ENCODE measurements around the gene ATP11B.

Gene ATP11B

DNA sequence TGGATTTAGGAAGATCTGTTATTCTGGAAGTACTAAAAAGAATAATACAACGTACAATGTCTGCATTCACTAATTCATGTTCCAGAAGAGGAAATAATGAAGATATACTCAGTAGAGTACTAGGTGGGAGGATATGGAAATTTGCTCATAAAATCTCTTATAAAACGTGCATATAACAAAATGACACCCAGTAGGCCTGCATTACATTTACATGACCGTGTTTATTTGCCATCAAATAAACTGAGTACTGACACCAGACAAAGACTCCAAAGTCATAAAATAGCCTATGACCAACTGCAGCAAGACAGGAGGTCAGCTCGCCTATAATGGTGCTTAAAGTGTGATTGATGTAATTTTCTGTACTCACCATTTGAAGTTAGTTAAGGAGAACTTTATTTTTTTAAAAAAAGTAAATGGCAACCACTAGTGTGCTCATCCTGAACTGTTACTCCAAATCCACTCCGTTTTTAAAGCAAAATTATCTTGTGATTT is 126.6 kb downstream of the ATP11B start:
- peaks cover 13% of the 10 kb centered on the region for H3K36me3 ChIP-seq (ENCODE audit: control insufficient read depth, insufficient read depth, low read length)
- peaks cover under 1% of the 10 kb centered on the region for H3K4me1 ChIP-seq (ENCODE audit: control insufficient read depth, insufficient read depth, low read length, poor library complexity, severe bottlenecking)
- no peaks in the 10 kb centered on the region for H3K9me3 ChIP-seq (ENCODE audit: control insufficient read depth, low read length)
- no peaks in the 10 kb centered on the region for H3K27me3 ChIP-seq (replicated peaks; ENCODE audit: control insufficient read depth, insufficient read depth, low read length, poor library complexity, severe bottlenecking)
- no peak for DNase-seq
- no peak overlapping the region for H3K27ac ChIP-seq (ENCODE audit: insufficient read depth, low read length, poor library complexity, severe bottlenecking)
- no peak overlapping the region for H3K4me3 ChIP-seq (ENCODE audit: insufficient read depth, low read depth, low read length, poor library complexity, severe bottlenecking)

DNA sequence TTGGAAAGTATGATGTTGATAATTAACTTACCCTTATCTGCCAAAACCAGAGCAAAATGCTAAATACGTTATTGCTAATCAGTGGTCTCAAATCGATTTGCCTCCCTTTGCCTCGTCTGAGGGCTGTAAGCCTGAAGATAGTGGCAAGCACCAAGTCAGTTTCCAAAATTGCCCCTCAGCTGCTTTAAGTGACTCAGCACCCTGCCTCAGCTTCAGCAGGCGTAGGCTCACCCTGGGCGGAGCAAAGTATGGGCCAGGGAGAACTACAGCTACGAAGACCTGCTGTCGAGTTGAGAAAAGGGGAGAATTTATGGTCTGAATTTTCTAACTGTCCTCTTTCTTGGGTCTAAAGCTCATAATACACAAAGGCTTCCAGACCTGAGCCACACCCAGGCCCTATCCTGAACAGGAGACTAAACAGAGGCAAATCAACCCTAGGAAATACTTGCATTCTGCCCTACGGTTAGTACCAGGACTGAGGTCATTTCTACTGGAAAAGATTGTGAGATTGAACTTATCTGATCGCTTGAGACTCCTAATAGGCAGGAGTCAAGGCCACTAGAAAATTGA is 127.3 kb downstream of the ATP11B start:
- H3K4me1 ChIP-seq (ENCODE audit: control insufficient read depth, insufficient read depth, low read length, poor library complexity, severe bottlenecking) = no peaks in the 10 kb centered on the region
- peaks cover 8% of the 10 kb centered on the region for H3K36me3 ChIP-seq (ENCODE audit: control insufficient read depth, insufficient read depth, low read length)
- DNase-seq = no peak

GRCh38 chr3:182921665-182922355 is 128.5 kb downstream of the ATP11B start:
- H3K4me1 ChIP-seq (ENCODE audit: control insufficient read depth, insufficient read depth, low read length, poor library complexity, severe bottlenecking) = no peaks in the 10 kb centered on the region
- no peaks in the 10 kb centered on the region for H3K9me3 ChIP-seq (ENCODE audit: control insufficient read depth, low read length)
- H3K27me3 ChIP-seq (replicated peaks; ENCODE audit: control insufficient read depth, insufficient read depth, low read length, poor library complexity, severe bottlenecking) = no peaks in the 10 kb centered on the region
- H3K27ac ChIP-seq (ENCODE audit: insufficient read depth, low read length, poor library complexity, severe bottlenecking) = no peak overlapping the region
- peaks cover 5% of the 10 kb centered on the region for H3K36me3 ChIP-seq (ENCODE audit: control insufficient read depth, insufficient read depth, low read length)
- no peak overlapping the region for H3K4me3 ChIP-seq (ENCODE audit: insufficient read depth, low read depth, low read length, poor library complexity, severe bottlenecking)
- DNase-seq = no peak

More for the DNA sequence above, 127.3 kb downstream of the ATP11B start:
- H3K27ac ChIP-seq (ENCODE audit: insufficient read depth, low read length, poor library complexity, severe bottlenecking) = no peak overlapping the region
- H3K27me3 ChIP-seq (replicated peaks; ENCODE audit: control insufficient read depth, insufficient read depth, low read length, poor library complexity, severe bottlenecking) = no peaks in the 10 kb centered on the region
- no peaks in the 10 kb centered on the region for H3K9me3 ChIP-seq (ENCODE audit: control insufficient read depth, low read length)
- no peak overlapping the region for H3K4me3 ChIP-seq (ENCODE audit: insufficient read depth, low read depth, low read length, poor library complexity, severe bottlenecking)

DNA sequence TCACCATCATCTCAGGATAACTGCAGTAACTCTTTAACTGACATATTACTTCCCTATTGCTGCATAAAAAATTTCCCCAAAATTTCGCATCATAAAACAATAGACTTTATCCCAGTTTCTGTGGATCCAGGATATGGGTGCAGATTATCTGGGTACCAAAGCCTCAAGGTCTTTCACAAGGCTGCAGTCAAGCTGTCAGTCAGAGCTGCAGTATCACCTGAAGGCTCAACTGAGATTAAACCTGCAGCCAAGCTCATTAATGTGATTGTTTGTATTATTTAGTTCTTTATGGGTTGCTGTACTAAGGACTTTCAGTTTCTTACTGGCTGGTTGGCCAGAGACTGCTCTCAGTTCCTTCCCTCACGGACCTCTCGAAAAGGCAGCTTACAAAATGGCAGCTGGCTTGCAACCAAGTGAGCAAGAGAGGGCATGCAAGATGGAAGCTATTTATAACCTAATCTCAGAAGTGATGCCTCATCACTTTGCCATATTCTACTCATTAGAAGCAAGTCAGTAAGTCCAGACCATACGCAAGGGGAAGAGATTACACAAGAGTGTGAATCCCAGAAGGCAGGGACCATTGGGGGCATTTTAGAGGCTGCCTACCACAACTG is 132.1 kb downstream of the ATP11B start:
- DNase-seq = no peak
- no peaks in the 10 kb centered on the region for H3K4me1 ChIP-seq (ENCODE audit: control insufficient read depth, insufficient read depth, low read length, poor library complexity, severe bottlenecking)
- H3K27me3 ChIP-seq (replicated peaks; ENCODE audit: control insufficient read depth, insufficient read depth, low read length, poor library complexity, severe bottlenecking) = no peaks in the 10 kb centered on the region
- H3K4me3 ChIP-seq (ENCODE audit: insufficient read depth, low read depth, low read length, poor library complexity, severe bottlenecking) = no peak overlapping the region
- H3K27ac ChIP-seq (ENCODE audit: insufficient read depth, low read length, poor library complexity, severe bottlenecking) = no peak overlapping the region
- H3K9me3 ChIP-seq (ENCODE audit: control insufficient read depth, low read length) = no peaks in the 10 kb centered on the region
- no peaks in the 10 kb centered on the region for H3K36me3 ChIP-seq (ENCODE audit: control insufficient read depth, insufficient read depth, low read length)

DNA sequence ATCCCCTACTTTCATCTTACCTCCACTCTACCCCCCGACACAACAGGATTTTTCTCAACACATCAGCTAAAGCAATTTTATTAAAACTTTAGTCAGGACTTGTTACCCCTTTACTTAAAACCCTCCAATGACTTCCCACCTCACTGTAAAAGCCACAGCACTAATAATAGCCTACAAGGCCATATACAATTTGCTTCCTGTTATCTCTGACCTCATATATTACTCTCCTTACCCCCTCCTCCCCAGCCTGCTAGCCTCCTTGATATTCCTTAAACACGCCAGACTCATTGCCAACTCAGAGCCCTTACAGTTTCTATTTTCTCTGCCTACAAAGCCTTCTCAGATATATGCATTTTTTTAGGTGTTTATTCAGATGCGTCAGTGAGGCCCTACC is 132.6 kb downstream of the ATP11B start:
- DNase-seq = no peak
- Histone ChIP-seq H3K27me3 (replicated peaks; ENCODE audit: control insufficient read depth, insufficient read depth, low read length, poor library complexity, severe bottlenecking) (no peaks in the 10 kb centered on the region), H3K4me3 (ENCODE audit: insufficient read depth, low read depth, low read length, poor library complexity, severe bottlenecking) (no peak overlapping the region), H3K36me3 (ENCODE audit: control insufficient read depth, insufficient read depth, low read length) (no peaks in the 10 kb centered on the region), H3K27ac (ENCODE audit: insufficient read depth, low read length, poor library complexity, severe bottlenecking) (no peak overlapping the region), H3K9me3 (ENCODE audit: control insufficient read depth, low read length) (no peaks in the 10 kb centered on the region), H3K4me1 (ENCODE audit: control insufficient read depth, insufficient read depth, low read length, poor library complexity, severe bottlenecking) (no peaks in the 10 kb centered on the region)

DNA sequence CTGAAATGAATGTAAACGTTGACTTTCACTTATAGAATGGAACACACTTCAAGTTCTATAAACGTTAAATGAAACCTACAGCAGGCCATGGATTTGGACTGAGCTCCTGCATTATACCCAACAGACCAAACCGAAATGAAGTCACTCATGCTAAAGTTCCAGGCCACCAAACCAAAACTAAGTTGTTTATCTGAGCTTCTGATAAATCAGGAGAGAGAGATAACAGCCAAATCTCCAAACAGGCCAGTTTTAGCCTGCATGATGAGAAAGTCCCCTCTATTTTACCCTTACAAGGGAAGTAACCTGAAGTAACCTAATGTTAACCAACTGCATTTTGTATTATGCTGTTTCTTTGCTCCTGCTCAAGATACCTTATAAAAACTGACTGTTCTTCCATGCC is 142.5 kb downstream of the ATP11B start:
- Histone ChIP-seq H3K4me3 (ENCODE audit: insufficient read depth, low read depth, low read length, poor library complexity, severe bottlenecking) (no peak overlapping the region), H3K36me3 (ENCODE audit: control insufficient read depth, insufficient read depth, low read length) (no peaks in the 10 kb centered on the region), H3K27me3 (replicated peaks; ENCODE audit: control insufficient read depth, insufficient read depth, low read length, poor library complexity, severe bottlenecking) (no peaks in the 10 kb centered on the region), H3K4me1 (ENCODE audit: control insufficient read depth, insufficient read depth, low read length, poor library complexity, severe bottlenecking) (peaks cover 3% of the 10 kb centered on the region), H3K9me3 (ENCODE audit: control insufficient read depth, low read length) (no peaks in the 10 kb centered on the region), H3K27ac (ENCODE audit: insufficient read depth, low read length, poor library complexity, severe bottlenecking) (no peak overlapping the region)
- no peak for DNase-seq

DNA sequence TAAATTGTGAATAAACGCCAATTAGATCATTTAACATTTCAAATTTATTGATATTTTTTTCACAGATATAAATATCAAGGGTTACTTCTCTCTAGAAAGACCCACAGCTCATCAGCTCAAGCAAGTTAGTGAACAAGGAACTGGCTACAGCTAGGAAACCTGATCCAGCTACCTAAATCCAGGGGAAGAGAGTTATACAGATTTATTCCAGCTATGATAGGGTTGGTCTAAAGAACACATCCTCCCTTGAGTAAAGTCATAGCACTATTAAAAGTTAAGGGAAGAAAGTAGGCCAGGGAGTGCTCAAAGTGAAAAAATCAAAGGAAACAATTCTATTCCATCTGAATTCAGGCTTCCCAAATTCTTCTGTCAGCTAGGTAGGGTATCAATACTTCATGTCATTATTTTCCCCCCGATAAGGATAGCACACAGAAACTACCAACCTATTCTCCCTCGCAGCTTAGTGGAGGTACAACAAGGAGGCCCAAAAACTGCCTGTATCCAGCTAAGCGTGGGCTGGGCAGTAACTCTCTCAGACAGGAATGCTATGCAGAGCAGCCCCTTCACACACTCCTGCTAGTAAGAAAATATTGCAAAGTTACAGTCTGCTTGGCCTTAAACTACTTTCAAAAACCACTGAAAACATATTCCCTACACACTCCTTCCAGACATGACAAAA is 143.1 kb downstream of the ATP11B start:
- H3K4me1 ChIP-seq (ENCODE audit: control insufficient read depth, insufficient read depth, low read length, poor library complexity, severe bottlenecking) = peaks cover 3% of the 10 kb centered on the region

GRCh38 chr3:182936918-182937285 is 143.6 kb downstream of the ATP11B start:
- Histone ChIP-seq H3K4me3 (ENCODE audit: insufficient read depth, low read depth, low read length, poor library complexity, severe bottlenecking) (no peak overlapping the region), H3K4me1 (ENCODE audit: control insufficient read depth, insufficient read depth, low read length, poor library complexity, severe bottlenecking) (peaks cover 3% of the 10 kb centered on the region), H3K9me3 (ENCODE audit: control insufficient read depth, low read length) (no peaks in the 10 kb centered on the region), H3K27me3 (replicated peaks; ENCODE audit: control insufficient read depth, insufficient read depth, low read length, poor library complexity, severe bottlenecking) (no peaks in the 10 kb centered on the region), H3K27ac (ENCODE audit: insufficient read depth, low read length, poor library complexity, severe bottlenecking) (no peak overlapping the region), H3K36me3 (ENCODE audit: control insufficient read depth, insufficient read depth, low read length) (no peaks in the 10 kb centered on the region)
- no peak for DNase-seq

More for the DNA sequence above, 143.1 kb downstream of the ATP11B start:
- H3K9me3 ChIP-seq (ENCODE audit: control insufficient read depth, low read length) = no peaks in the 10 kb centered on the region
- no peak for DNase-seq
- H3K36me3 ChIP-seq (ENCODE audit: control insufficient read depth, insufficient read depth, low read length) = no peaks in the 10 kb centered on the region
- no peak overlapping the region for H3K4me3 ChIP-seq (ENCODE audit: insufficient read depth, low read depth, low read length, poor library complexity, severe bottlenecking)
- H3K27me3 ChIP-seq (replicated peaks; ENCODE audit: control insufficient read depth, insufficient read depth, low read length, poor library complexity, severe bottlenecking) = no peaks in the 10 kb centered on the region
- no peak overlapping the region for H3K27ac ChIP-seq (ENCODE audit: insufficient read depth, low read length, poor library complexity, severe bottlenecking)

DNA sequence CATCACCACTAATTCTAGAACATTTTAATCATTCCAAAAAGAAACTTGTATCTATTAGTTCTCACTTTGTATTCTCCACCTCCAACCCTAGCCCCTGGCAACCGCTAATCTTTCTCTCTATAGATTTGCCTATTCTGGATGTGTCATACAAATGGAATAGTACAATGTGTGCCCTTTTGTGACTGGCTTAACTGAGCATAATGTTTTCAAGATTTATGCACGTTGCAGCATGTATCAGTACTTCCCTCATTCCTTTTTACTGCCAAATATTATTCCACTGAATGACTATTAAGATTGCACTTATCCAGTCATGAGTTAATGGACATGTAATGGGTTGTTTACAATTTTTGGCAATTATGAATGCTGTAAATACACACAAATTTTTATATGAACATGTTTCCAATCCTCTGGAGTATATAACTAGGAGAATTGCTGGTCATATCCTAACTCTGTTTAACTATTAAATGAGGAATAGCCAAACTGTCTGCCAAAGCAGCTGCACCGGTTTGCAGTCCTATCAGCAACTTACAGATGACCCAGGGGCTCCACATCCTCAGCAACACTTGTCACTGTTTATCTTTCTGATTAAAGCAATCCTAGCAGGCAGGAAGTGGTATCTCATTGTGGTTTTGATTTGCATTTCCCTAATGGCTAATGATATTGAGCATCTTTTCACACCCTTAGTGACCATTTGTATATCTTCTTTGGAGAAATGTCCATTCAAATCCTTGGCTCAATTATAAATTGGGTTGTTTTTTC is 144.2 kb downstream of the ATP11B start:
- no peak for DNase-seq
- no peaks in the 10 kb centered on the region for H3K36me3 ChIP-seq (ENCODE audit: control insufficient read depth, insufficient read depth, low read length)
- H3K4me3 ChIP-seq (ENCODE audit: insufficient read depth, low read depth, low read length, poor library complexity, severe bottlenecking) = no peak overlapping the region
- H3K9me3 ChIP-seq (ENCODE audit: control insufficient read depth, low read length) = no peaks in the 10 kb centered on the region
- peaks cover 3% of the 10 kb centered on the region for H3K4me1 ChIP-seq (ENCODE audit: control insufficient read depth, insufficient read depth, low read length, poor library complexity, severe bottlenecking)
- no peaks in the 10 kb centered on the region for H3K27me3 ChIP-seq (replicated peaks; ENCODE audit: control insufficient read depth, insufficient read depth, low read length, poor library complexity, severe bottlenecking)
- no peak overlapping the region for H3K27ac ChIP-seq (ENCODE audit: insufficient read depth, low read length, poor library complexity, severe bottlenecking)

All from effector memory CD4-positive, alpha-beta T cell (primary cell).